MCF 10A (cell line): ENCODE measurements around the gene NFATC1. TPM values are rescaled to one million over a fixed set of nuclear protein-coding genes. Genes with fewer than 3 reads are reported as not detected.

Source experiments
- BruUV-seq: library from RNA; stranded (reverse); fragments of 400-500 nt; replicated peaks from 2 replicates; lab custom pipeline; 2021; lab: Mats Ljungman, UMichigan
- CTCF ChIA-PET: fragments of 300-600 bp; sonication (Branson Sonifier 250); formaldehyde crosslinking; extraction: SDS; loops from one replicate; lab custom pipeline; 2021; ENCODE audit warnings: antibody characterized with exemption, inconsistent platforms; lab: Yijun Ruan, JAX
- POLR2A ChIA-PET: fragments of 300-600, 350-650 bp; sonication (Branson Sonifier 250); formaldehyde crosslinking; extraction: SDS; loops from one replicate; lab custom pipeline; 2020; ENCODE audit warnings: antibody characterized with exemption, inconsistent platforms; lab: Yijun Ruan, JAX
- DNase-seq: peaks from one replicate; pipeline ENCODE4 v3.0.0-alpha.2; 2018; ENCODE audit not compliant: unreplicated experiment
- H3K27ac Mint-ChIP-seq: one replicate; pipeline ENCODE4 v1.8.0; 2022; ENCODE audit warnings: mild to moderate bottlenecking, low read depth, mixed read lengths; ENCODE audit not compliant: unreplicated experiment
- H3K27me3 Mint-ChIP-seq: one replicate; pipeline ENCODE4 v1.8.0; 2022; ENCODE audit warnings: mixed read lengths; ENCODE audit not compliant: insufficient read depth, unreplicated experiment
- H3K36me3 Mint-ChIP-seq: one replicate; pipeline ENCODE4 v1.8.0; 2022; ENCODE audit warnings: mild to moderate bottlenecking, moderate library complexity, mixed read lengths; ENCODE audit not compliant: insufficient read depth, unreplicated experiment
- H3K4me1 Mint-ChIP-seq: one replicate; pipeline ENCODE4 v1.8.0; 2022; ENCODE audit warnings: mixed read lengths; ENCODE audit not compliant: insufficient read depth, unreplicated experiment
- H3K4me3 Mint-ChIP-seq: one replicate; pipeline ENCODE4 v1.8.0; 2022; ENCODE audit warnings: mild to moderate bottlenecking, moderate library complexity, mixed read lengths; ENCODE audit not compliant: unreplicated experiment
- H3K9me3 Mint-ChIP-seq: one replicate; pipeline ENCODE4 v1.8.0; 2022; ENCODE audit warnings: mixed read lengths; ENCODE audit not compliant: unreplicated experiment
- intact Hi-C: fragments of 100-400 bp; cut with micrococcal nuclease; formaldehyde crosslinking; loops from 2 replicates; pipeline ENCODE4 v1.14.1; 2022
- total RNA-seq: library from RNA; stranded (reverse); gene quantifications from 2 replicates; pipeline ENCODE4 v1.2.3, GENCODE V29; 2022
- TF ChIP-seq, protein P1 (sequence below): fragments of 200-600 bp; IDR thresholded peaks from one replicate; pipeline ENCODE4 v1.8.0; 2022; ENCODE audit warnings: antibody characterized with exemption, mild to moderate bottlenecking; ENCODE audit not compliant: unreplicated experiment

Gene NFATC1
- total RNA-seq, 1 experiment from 2014 or later: 2.0 TPM

DNA sequence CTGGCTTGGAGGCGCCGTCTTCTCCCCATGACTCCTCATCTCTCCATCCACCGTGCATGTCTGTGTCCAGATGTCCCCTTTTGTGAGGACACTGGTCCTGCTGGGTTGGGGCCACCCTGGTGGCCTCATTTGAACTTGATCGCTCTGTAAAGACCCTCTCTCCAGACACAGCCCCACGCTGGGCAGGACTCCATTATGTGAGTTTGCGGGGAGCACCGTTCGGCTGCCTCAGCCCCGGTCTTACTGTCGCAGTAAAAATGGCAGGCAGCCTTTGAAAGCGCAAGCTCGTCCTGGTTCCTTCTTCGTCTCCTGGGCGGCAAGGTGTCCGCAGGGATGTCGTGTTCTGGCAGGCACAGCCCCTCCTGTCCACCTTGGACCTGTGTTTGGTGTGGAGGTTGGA, 17.7 kb downstream of the NFATC1 start:
- H3K4me3 Mint-ChIP-seq: no peak overlapping the region
- no TSS peak for BruUV-seq
- H3K4me1 Mint-ChIP-seq: no peaks in the 10 kb centered on the region
- DNase-seq: no peak
- H3K36me3 Mint-ChIP-seq: peaks cover 6% of the 10 kb centered on the region
- ChIA-PET POLR2A (interaction anchor here (1.7 kb wide), 1 partner anchor 10 kb away, joined by 5 read pairs; no protein-coding TSS in a partner anchor), CTCF (no interaction called here)
- intact Hi-C loops: no loop called here
- TF ChIP-seq, protein P1, sequence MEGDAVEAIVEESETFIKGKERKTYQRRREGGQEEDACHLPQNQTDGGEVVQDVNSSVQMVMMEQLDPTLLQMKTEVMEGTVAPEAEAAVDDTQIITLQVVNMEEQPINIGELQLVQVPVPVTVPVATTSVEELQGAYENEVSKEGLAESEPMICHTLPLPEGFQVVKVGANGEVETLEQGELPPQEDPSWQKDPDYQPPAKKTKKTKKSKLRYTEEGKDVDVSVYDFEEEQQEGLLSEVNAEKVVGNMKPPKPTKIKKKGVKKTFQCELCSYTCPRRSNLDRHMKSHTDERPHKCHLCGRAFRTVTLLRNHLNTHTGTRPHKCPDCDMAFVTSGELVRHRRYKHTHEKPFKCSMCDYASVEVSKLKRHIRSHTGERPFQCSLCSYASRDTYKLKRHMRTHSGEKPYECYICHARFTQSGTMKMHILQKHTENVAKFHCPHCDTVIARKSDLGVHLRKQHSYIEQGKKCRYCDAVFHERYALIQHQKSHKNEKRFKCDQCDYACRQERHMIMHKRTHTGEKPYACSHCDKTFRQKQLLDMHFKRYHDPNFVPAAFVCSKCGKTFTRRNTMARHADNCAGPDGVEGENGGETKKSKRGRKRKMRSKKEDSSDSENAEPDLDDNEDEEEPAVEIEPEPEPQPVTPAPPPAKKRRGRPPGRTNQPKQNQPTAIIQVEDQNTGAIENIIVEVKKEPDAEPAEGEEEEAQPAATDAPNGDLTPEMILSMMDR: no peak
- H3K9me3 Mint-ChIP-seq: no peaks in the 10 kb centered on the region
- H3K27ac Mint-ChIP-seq: no peak overlapping the region
- H3K27me3 Mint-ChIP-seq: no peaks in the 10 kb centered on the region

DNA sequence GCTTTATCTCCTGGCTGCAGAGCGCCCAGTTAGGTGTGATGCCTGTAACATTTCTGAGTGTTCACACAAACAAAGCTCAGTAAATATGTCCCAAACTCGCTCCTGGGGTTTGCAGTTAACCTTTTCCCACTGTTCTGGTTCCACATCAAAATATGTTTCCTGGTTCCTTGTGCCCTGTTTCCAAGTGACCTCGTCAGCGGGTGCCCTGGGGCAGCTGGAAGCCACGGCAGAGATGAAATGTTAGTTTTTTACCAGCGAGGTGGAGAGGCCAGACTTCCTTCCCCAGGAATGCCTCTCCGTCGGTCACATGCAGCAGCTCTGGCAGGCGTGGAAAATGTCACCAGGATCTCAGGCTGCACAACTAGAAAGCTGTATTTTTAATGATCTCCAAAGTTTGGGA, 18.2 kb downstream of the NFATC1 start:
- DNase-seq: no peak
- Mint-ChIP-seq H3K36me3 (peaks cover 6% of the 10 kb centered on the region), H3K4me1 (no peaks in the 10 kb centered on the region), H3K9me3 (no peaks in the 10 kb centered on the region), H3K27me3 (no peaks in the 10 kb centered on the region), H3K27ac (no peak overlapping the region), H3K4me3 (no peak overlapping the region)
- ChIA-PET POLR2A (interaction anchor here (0.6 to 1.7 kb wide), 2 partner anchors 10 to 25 kb away, joined by 4 to 5 read pairs; no protein-coding TSS in a partner anchor), CTCF (no interaction called here)
- no TSS peak for BruUV-seq
- TF ChIP-seq, protein P1: no peak
- intact Hi-C loops: no loop called here

DNA sequence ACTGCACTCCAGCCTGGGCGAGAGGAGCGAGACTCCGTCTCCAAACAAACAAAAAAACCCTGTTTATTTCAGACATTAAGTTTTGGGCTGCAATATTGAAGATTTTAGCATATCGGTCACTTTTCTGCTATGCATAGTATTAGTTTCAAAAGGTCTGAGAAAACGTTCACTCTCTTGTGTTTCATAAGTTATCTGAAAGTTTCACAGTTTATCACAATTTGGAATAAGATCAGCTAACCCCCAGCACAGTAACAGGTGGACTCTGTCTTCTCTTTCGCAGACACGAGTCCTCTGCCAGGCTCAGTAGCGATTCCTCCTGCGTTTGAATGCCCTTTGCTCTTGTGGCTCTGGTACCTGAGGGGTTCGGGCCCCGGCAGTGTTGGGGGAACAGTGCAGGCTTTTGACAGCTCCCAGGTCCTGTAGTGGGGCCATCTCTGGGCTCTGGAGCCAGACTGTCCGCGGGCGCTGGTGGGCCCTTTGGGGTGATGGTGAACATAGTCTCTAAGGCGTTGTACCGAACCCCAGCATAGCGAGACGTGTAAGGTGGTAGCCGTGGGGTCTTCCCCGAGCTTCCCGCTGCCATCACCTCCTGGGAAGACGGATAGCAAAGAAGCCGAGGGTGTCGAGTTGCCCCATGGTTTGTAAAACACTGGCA, 20.4 kb downstream of the NFATC1 start:
- TF ChIP-seq, protein P1: no peak
- intact Hi-C loops: no loop called here

GRCh38 chr18:79416677-79417052, 20.9 kb downstream of the NFATC1 start:
- ChIA-PET POLR2A (no interaction called here), CTCF (interaction anchor here (0.6 kb wide), 1 partner anchor 530 kb away, joined by 3 read pairs; no protein-coding TSS in a partner anchor)
- H3K27ac Mint-ChIP-seq: no peak overlapping the region
- TF ChIP-seq, protein P1: no peak
- BruUV-seq: no TSS peak
- H3K27me3 Mint-ChIP-seq: no peaks in the 10 kb centered on the region
- H3K4me1 Mint-ChIP-seq: no peaks in the 10 kb centered on the region
- no peak overlapping the region for H3K4me3 Mint-ChIP-seq
- H3K36me3 Mint-ChIP-seq: peaks cover 6% of the 10 kb centered on the region
- H3K9me3 Mint-ChIP-seq: peaks cover 14% of the 10 kb centered on the region
- intact Hi-C loops: no loop called here
- DNase-seq: no peak

More for the DNA sequence above, 20.4 kb downstream of the NFATC1 start:
- ChIA-PET CTCF (interaction anchor here (0.6 kb wide), 1 partner anchor 531 kb away, joined by 3 read pairs; no protein-coding TSS in a partner anchor), POLR2A (no interaction called here)
- peaks cover 6% of the 10 kb centered on the region for H3K36me3 Mint-ChIP-seq
- no peaks in the 10 kb centered on the region for H3K27me3 Mint-ChIP-seq
- H3K9me3 Mint-ChIP-seq: peaks cover 14% of the 10 kb centered on the region
- BruUV-seq: no TSS peak
- DNase-seq: no peak
- H3K4me3 Mint-ChIP-seq: no peak overlapping the region
- H3K27ac Mint-ChIP-seq: no peak overlapping the region
- H3K4me1 Mint-ChIP-seq: no peaks in the 10 kb centered on the region
